ENCODE results near the gene BRD4.

BRD4 gene

DNA sequence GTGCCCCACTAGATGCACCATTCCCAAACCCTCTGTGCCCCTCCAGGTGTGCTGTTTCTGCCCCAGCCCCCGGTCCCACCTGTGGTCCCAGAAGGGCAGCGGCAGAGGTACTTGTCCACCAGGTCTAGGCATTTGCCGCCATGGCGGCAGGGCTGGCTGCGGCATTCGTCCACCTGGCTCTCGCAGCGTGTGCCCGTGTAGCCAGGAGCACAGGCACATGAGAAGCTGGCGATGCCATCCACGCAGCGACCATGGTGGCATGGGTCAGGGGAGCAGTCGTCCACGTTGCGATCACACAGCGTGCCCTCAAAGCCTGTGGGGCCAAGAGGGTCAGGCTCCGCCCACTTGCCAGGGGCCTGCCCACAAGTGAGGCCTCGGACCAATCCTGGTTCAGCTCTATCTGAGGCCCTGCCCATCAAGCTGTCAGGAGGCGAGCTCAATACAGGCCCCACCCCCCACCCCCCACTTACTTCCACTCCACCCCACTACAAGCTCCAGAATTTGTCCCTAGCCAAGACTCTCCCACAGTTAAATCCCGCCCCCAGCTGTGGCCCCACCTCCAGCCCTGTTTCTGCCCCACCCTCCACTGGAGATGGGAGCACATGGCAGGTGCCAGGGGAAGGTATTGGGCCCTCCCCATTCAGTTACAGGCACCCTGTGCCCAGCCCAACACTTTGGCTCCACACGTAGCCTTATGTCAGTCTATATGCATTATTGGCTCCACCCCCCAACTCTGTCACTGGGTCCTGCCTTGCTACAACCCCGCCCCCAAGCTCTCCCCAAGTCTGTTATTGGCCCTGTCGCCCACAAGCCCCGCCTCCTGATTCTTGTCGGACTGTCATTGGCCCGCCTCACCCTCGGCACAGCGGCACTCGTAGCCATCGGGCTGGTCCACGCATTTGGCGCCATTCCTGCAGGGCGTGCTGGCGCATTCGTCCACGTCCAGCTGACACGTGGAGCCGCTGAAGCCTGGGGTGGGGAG is 145.0 kb downstream of the BRD4 start:
- DNase-seq = no peak
